GM18951 (cell line): ENCODE measurements around the gene FAM193B.

Source experiments
- POLR2A ChIP-seq: IDR thresholded peaks from 4 replicates; pipeline ENCODE4 v1.6.1; 2011; ENCODE audit warnings: mild to moderate bottlenecking; ENCODE audit not compliant: insufficient read length, insufficient read depth; ENCODE audit errors: extremely low read depth
- in situ Hi-C: fragments of 300-500 bp; cut with MboI; formaldehyde crosslinking; loops from one replicate; pipeline ENCODE4 v1.12.0; 2022; ENCODE audit warnings: low sequenced_read_pairs, mixed read lengths, inconsistent platforms; ENCODE audit not compliant: unreplicated experiment

FAM193B gene

GRCh38 chr5:177503351-177504085 lies 50.8 kb downstream of the FAM193B start:
- in situ Hi-C loops: no loop called here

DNA sequence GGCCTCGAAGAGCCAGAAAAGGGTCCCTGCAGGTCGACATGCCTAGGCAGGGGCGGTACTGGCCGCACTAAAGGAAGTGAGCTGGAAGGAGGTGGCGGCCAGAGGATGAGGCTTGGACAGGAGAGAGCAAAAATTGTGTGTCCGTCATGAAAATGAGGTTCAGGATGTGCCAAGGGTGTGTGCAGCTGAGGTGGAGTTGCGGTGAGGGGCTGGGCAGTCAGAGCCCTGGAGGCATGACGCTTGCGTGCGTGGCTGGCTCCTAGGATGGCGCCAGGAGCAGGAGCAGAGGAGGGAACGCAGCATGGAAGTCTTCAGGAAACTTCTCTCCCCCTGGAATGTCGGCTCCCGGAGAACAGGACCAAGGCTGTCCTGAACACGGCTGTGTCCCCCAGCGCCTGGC lies 51.5 kb downstream of the FAM193B start:
- in situ Hi-C loops: no loop called here
- peak; percentile 36 for TF ChIP-seq POLR2A

More at GRCh38 chr5:177503351-177504085, 50.8 kb downstream of the FAM193B start:
- no peak for TF ChIP-seq POLR2A

DNA sequence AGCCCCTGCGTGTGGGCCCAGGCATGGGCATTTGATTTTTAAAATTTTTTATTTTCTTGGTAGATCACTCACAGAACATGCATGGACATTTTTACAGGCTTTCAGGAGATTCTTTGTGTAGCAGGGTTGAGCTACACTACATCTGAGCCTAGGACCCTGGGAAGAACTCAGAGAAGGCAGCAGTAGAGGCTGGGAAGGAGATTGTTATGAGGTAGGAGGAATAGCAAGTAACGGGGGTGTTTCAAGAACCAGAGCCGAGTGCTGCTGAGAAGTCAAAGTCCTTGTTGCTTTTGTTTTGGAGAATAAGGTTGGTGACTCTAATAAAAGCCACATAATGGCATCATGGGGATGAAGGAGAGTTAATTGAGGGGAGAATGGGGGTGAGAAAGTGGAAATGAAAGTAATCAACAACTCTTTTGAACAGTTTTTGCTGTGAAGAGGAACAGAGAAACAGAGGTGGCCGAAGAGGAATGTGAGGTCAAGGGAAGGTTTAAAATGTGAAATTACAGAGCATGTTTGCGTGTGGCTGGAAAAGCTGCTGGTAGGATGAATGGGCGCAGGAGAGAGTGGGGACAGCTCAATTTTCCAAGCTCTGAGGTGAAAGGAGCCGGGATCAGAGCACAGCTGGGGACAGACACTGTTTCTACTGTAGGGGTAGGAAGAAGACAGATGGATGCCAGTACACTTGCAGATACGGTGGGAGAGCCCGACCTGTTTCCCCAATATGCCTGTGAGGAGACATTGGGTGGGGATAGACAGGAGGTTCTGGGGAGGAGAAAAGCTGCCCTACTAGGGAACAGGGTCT lies 52.3 kb downstream of the FAM193B start:
- TF ChIP-seq POLR2A: no peak
- in situ Hi-C loops: no loop called here

DNA sequence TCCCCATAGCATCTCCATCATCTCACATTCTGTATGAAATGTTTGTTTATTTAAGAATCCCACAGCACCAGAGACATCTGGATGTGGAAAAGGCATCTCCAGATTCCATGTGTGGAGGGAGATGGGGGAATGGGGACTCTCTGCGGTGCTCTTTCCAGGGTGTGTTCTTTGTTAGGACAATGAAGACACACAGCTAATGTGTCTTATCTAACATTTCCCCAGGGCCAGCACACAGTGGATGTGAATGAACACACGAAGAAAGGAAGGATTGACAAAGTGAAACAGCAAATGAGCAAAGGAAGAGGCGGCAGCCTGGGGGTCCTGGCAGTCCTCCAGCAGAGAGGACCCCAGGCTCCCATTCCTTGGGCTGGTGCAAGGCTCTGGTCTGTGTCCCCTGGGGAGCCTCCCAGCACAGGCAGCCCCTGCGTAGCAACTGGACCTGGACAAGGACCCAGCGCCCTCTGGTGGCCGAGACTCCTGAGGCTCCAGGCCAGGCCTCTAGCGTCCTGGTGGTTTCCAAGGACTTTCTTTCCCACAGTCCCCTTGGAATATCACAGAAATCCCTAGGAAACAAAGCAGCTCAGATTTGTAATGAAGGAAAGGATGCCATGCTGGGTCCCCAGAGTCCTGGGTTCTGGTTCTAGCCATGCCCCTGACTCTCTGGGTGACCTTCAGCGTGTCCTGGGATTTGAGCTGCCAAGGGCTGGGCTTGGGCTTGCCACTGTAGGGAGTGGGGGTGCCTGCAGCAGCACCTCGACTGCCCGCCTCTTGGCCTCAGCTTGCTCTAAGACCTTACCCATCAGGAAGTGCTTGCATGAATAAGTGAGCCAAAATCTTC lies 53.5 kb downstream of the FAM193B start:
- in situ Hi-C loops: no loop called here
- TF ChIP-seq POLR2A: peak; percentile 29

DNA sequence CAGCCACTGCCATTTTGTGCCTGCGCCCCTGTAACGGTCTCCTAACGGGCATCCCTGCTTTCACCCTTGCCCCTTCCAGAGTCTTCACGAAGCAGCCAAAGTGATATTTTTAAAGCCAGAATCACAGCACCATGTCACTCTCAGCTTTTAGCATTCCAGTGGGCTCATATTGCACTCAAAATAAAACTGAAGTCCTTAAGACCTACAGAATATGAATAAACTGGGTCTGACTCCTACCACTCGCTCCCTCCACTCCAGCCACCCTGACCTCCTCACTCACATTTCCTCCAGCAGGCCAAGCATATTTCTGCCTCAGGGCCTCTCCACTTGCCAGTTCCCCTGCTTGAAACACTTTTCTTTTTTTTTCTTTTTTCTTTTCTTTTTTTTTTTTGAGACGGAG lies 54.5 kb downstream of the FAM193B start:
- in situ Hi-C loops: no loop called here
- TF ChIP-seq POLR2A: no peak

- TF ChIP-seq POLR2A: no peak
- in situ Hi-C loops: no loop called here
Measured at GRCh38 chr5:177498013-177498787, 56.2 kb downstream of the FAM193B start.

DNA sequence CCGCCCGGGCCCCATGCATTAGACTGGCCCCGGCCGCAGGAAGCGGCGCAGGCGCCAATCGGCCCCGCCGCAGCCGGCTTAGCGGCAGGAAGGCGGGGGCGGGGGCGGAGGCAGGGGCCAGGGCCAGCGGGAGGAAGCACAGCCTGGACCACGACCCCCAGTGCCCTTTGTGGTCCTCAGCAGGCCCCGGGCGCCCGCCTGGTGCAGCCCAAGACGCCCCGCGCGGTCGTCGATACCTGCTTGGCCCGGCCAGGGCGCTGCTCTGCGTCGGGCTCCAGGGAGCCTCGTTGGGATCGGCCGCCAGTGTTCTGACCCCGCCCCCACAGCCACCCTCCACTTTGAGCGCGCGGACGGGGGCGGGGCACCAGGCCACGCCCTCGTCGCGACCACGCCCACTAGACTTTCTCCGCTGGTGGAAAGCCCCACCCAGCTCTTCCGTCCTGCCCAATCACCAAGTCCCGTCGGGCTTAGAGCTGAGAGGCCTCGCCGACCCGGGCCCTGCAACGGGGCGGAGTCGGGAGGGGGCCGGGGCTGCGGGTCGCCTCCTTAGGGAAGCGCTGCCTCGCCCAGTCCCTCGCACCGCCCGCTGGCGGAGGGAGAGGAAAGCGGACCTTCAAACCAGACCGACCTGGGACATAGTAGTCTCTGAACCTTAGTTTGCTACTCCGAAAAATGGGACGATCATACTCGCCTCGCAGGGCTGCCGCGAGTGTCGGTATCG lies 56.9 kb downstream of the FAM193B start, which contains the start of gene PDLIM7:
Gene PDLIM7 (minus strand): TSS at position 313 of the 721 bp plus-strand sequence. CDS start 1,092 bp downstream, outside the sequence.
- in situ Hi-C loops: no loop called here
- peak; percentile 94 for TF ChIP-seq POLR2A

GRCh38 chr5:177496727-177497291 lies 57.6 kb downstream of the FAM193B start:
- TF ChIP-seq POLR2A: no peak
- in situ Hi-C loops: no loop called here

DNA sequence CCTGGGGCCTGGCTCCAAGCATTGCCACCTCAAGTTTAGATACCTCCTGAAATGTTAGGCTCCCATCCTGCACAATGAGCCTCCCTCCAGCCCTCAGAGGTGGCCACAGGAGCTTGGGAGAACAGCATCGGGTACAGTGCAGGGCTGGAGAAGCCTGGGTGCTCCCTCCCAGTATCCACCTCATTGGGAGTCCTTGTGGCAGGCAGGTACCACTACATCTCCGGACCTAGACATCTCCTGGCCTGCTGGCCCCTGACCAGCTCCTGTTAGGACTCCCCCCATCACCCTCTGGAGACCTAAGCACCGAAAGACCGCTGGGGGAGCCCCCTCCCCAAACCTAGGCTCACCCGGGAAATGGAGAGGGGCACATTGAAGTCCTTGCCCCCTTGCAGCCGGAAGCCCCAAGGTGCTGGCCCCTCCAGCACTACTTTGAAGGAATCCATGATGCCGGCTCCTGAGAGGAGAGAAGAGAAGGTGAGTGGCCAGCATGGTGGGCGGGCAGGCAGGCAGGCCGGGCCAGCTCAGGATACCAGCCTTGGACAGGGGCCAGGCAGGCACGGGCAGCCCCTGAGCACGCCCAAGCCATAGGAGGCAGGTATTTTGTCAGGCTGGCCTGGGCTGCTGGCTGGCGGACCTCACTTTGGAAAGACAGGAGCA lies 58.2 kb downstream of the FAM193B start:
- no peak for TF ChIP-seq POLR2A
- in situ Hi-C loops: no loop called here

- in situ Hi-C loops: no loop called here
Measured at GRCh38 chr5:177495243-177496060, 58.9 kb downstream of the FAM193B start.

More at GRCh38 chr5:177495243-177496060, 58.9 kb downstream of the FAM193B start:
- TF ChIP-seq POLR2A: no peak
